Mesendoderm (in vitro differentiated cells): ENCODE measurements around the gene CCBE1.
A peak's percentile ranks its signal among the peaks of the same experiment; 100 is the strongest.

Experiments used
- DNase-seq: peaks from one replicate; pipeline ENCODE4 v3.0.0; 2013
- H2AK5ac ChIP-seq: 2 replicates; pipeline ENCODE4 v1.6.1; 2013; ENCODE audit warnings: low read length, inconsistent platforms
- H2BK120ac ChIP-seq: 2 replicates; pipeline ENCODE4 v1.6.1; 2013; ENCODE audit warnings: low read depth, mild to moderate bottlenecking, low read length, moderate library complexity, mixed read lengths
- H2BK15ac ChIP-seq: replicated peaks from 2 replicates; pipeline ENCODE4 v1.6.1; 2013; ENCODE audit warnings: low read depth, mild to moderate bottlenecking, moderate library complexity
- H2BK5ac ChIP-seq: 2 replicates; pipeline ENCODE4 v1.6.1; 2013; ENCODE audit warnings: low read length, inconsistent platforms
- H3K18ac ChIP-seq: 2 replicates; pipeline ENCODE4 v1.6.1; 2013; ENCODE audit warnings: mild to moderate bottlenecking, low read length, mixed read lengths
- H3K23ac ChIP-seq: one replicate; pipeline ENCODE4 v1.6.1; 2013; ENCODE audit warnings: low read length
- H3K27ac ChIP-seq: 2 replicates; pipeline ENCODE4 v1.5.1; 2013; ENCODE audit warnings: low read depth, mild to moderate bottlenecking, inconsistent platforms, low read length, moderate library complexity
- H3K27me3 ChIP-seq: 2 replicates; pipeline ENCODE4 v1.6.1; 2013; ENCODE audit warnings: low read length, control low read depth, mild to moderate bottlenecking, inconsistent platforms; ENCODE audit not compliant: insufficient read depth, poor library complexity
- H3K36me3 ChIP-seq: 2 replicates; pipeline ENCODE4 v1.6.1; 2013; ENCODE audit warnings: low read length, inconsistent platforms; ENCODE audit not compliant: control insufficient read depth, insufficient read depth
- H3K4ac ChIP-seq: one replicate; pipeline ENCODE4 v1.6.1; 2013; ENCODE audit warnings: low read depth, mild to moderate bottlenecking, low read length, moderate library complexity
- H3K4me1 ChIP-seq: 2 replicates; pipeline ENCODE4 v1.6.1; 2013; ENCODE audit warnings: low read depth, low read length, inconsistent platforms; ENCODE audit not compliant: control insufficient read depth
- H3K4me2 ChIP-seq: 2 replicates; pipeline ENCODE4 v1.6.1; 2013; ENCODE audit warnings: low read length
- H3K4me3 ChIP-seq: 2 replicates; pipeline ENCODE4 v1.5.1; 2013; ENCODE audit warnings: mild to moderate bottlenecking, low read length
- H3K56ac ChIP-seq: one replicate; pipeline ENCODE4 v1.6.1; 2013; ENCODE audit warnings: low read length
- H3K79me1 ChIP-seq: 2 replicates; pipeline ENCODE4 v1.6.1; 2013; ENCODE audit warnings: low read length, inconsistent platforms
- H3K79me2 ChIP-seq: 2 replicates; pipeline ENCODE4 v1.6.1; 2013; ENCODE audit warnings: mild to moderate bottlenecking, low read length; ENCODE audit not compliant: control insufficient read depth, insufficient read depth
- H3K9ac ChIP-seq: 2 replicates; pipeline ENCODE4 v1.6.1; 2013; ENCODE audit warnings: low read length, inconsistent platforms
- H4K5ac ChIP-seq: one replicate; pipeline ENCODE4 v1.6.1; 2013; ENCODE audit warnings: low read length
- H4K8ac ChIP-seq: one replicate; pipeline ENCODE4 v1.6.1; 2013; ENCODE audit warnings: low read depth, mild to moderate bottlenecking, control low read depth, low read length, moderate library complexity
- WGBS: extraction: QIAGEN DNeasy Blood & Tissue Kit; methylation state at CpG from one replicate; pipeline ENCODE4 v1.1.7; 2013; ENCODE audit warnings: low lambda C conversion rate, missing lambda C conversion rate; ENCODE audit not compliant: insufficient coverage; ENCODE audit errors: extremely low coverage; 5-methylcytosine and 5-hydroxymethylcytosine counted together

Gene CCBE1

DNA sequence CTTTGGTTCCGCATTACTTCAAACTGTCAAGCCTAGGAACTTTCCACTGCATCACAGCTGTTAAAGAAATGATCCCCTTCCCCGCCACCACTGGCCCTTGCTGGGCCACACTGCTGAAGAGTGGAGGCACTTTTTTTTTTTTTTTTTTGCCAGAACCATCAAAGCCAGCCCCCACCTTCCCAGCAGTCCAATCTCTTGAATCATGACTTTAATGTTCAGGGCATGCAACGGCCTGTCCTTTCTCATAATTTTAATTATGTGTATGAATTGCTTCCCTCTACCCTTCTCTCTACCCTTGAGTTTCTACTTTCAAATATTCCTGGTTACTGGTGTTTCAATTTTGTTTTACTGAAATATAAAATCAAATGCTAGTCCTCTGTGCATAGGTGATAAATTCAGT, 236.1 kb downstream of the CCBE1 start:
- no peak overlapping the region for H2BK15ac ChIP-seq
- no peaks in the 10 kb centered on the region for H3K79me1 ChIP-seq
- no peak overlapping the region for H4K5ac ChIP-seq
- H2AK5ac ChIP-seq = no peak overlapping the region
- no peak overlapping the region for H3K27ac ChIP-seq
- no peaks in the 10 kb centered on the region for H3K27me3 ChIP-seq
- no peak overlapping the region for H4K8ac ChIP-seq
- no peaks in the 10 kb centered on the region for H3K79me2 ChIP-seq
- H3K56ac ChIP-seq = no peak overlapping the region
- no peak overlapping the region for H3K4ac ChIP-seq
- DNase-seq = no peak
- H3K4me2 ChIP-seq = no peak overlapping the region
- no peak overlapping the region for H3K4me3 ChIP-seq
- no peak overlapping the region for H3K18ac ChIP-seq
- H2BK120ac ChIP-seq = no peak overlapping the region
- no peaks in the 10 kb centered on the region for H3K4me1 ChIP-seq
- WGBS = no CpG with 5 or more reads among the region's 3 CpGs
- no peaks in the 10 kb centered on the region for H3K36me3 ChIP-seq
- H3K9ac ChIP-seq = no peak overlapping the region
- H3K23ac ChIP-seq = no peak overlapping the region
- H2BK5ac ChIP-seq = no peak overlapping the region

DNA sequence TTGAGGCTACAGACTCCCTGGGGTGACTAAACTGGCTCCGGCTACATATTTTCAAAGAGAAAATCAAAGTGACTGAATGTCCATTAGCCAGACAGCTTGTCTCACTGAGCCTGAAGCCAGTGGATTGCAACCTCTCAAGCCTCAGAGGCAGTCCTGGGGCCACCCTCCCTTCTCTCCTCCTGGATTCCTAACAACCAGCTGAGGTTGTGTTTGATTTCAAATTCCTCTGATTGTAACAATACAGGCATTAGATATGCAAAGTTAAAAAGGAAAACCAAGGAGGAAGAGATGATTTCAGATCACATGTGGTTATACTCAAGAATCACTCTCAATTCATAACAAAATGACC, 237.2 kb downstream of the CCBE1 start:
- WGBS = no CpG with 5 or more reads among the region's 1 CpG
- H3K4me2 ChIP-seq = no peak overlapping the region
- H2BK15ac ChIP-seq = no peak overlapping the region
- H4K5ac ChIP-seq = no peak overlapping the region
- peak; percentile 59 for DNase-seq
- H3K18ac ChIP-seq = no peak overlapping the region
- H3K4me1 ChIP-seq = no peaks in the 10 kb centered on the region
- no peak overlapping the region for H3K4ac ChIP-seq
- H3K27me3 ChIP-seq = no peaks in the 10 kb centered on the region
- H3K27ac ChIP-seq = no peak overlapping the region
- no peaks in the 10 kb centered on the region for H3K79me2 ChIP-seq
- H4K8ac ChIP-seq = no peak overlapping the region
- H2AK5ac ChIP-seq = no peak overlapping the region
- no peak overlapping the region for H3K4me3 ChIP-seq
- no peak overlapping the region for H2BK120ac ChIP-seq
- no peaks in the 10 kb centered on the region for H3K79me1 ChIP-seq
- no peaks in the 10 kb centered on the region for H3K36me3 ChIP-seq
- H2BK5ac ChIP-seq = no peak overlapping the region
- no peak overlapping the region for H3K9ac ChIP-seq
- H3K23ac ChIP-seq = no peak overlapping the region
- no peak overlapping the region for H3K56ac ChIP-seq

DNA sequence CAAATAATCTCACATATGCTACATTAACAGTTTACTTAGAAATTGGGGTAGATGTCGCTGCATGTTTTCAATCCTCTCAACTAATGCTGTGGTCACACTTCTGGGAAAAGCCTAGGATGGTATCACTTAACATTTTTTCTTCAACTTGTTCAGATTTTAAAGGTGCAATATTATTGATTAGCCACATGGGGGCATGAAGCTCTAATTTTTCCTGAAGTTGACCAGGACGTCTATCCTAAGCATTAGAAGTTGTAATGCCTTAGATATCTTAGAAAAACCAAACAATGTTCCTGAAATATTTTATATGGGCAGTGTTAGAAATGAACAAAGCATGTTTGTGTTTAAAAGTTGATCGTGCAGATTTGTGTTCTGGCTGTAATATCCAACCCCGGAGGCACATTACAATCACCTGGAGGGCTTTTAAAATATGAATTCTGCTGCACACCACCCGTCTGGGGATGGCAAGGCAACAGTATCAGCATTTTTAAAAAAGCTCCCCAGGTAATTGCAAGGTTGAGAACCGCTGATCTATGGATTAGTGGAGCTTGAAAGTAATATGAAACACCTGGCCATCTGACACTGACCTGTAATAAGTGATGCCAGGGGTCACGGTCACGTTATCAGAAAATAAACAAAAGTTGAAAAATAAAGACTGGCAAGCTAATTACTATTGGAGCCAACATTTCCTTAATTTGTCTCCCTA, 237.7 kb downstream of the CCBE1 start:
- no peak overlapping the region for H2BK120ac ChIP-seq
- no peak overlapping the region for H2BK5ac ChIP-seq
- H3K4me1 ChIP-seq = no peaks in the 10 kb centered on the region
- no peaks in the 10 kb centered on the region for H3K79me1 ChIP-seq
- H3K4me2 ChIP-seq = no peak overlapping the region
- H4K5ac ChIP-seq = no peak overlapping the region
- DNase-seq = peak; percentile 33
- H3K27ac ChIP-seq = no peak overlapping the region
- no peak overlapping the region for H3K56ac ChIP-seq
- no peak overlapping the region for H3K4ac ChIP-seq
- no peak overlapping the region for H2BK15ac ChIP-seq
- WGBS = no CpG with 5 or more reads among the region's 8 CpGs
- H3K18ac ChIP-seq = no peak overlapping the region
- no peaks in the 10 kb centered on the region for H3K27me3 ChIP-seq
- no peak overlapping the region for H3K23ac ChIP-seq
- no peaks in the 10 kb centered on the region for H3K36me3 ChIP-seq
- no peak overlapping the region for H4K8ac ChIP-seq
- no peak overlapping the region for H3K4me3 ChIP-seq
- H2AK5ac ChIP-seq = no peak overlapping the region
- no peak overlapping the region for H3K9ac ChIP-seq
- H3K79me2 ChIP-seq = no peaks in the 10 kb centered on the region

DNA sequence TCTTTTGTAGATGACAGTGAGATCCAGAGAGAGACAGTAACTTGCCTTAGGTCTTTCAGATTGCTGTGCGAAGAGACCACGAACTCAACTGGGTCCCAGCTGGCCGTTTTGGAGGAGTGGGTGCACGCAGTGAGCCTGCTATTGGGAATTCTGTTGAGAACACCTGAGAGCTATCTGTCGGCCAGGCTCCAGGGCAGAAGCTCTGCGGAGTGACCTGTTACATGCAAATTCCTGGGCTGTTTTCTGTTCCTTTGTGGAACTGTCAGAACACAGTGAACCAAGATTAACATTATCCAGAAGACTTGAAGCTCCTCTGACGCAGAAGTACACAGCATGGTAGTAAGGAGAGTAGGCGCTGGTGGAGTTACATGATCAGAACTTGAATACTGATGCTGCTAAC, 238.6 kb downstream of the CCBE1 start:
- H2AK5ac ChIP-seq = no peak overlapping the region
- no peaks in the 10 kb centered on the region for H3K79me1 ChIP-seq
- DNase-seq = no peak
- no peak overlapping the region for H4K8ac ChIP-seq
- no peak overlapping the region for H3K56ac ChIP-seq
- no peak overlapping the region for H3K18ac ChIP-seq
- no peak overlapping the region for H3K27ac ChIP-seq
- no peak overlapping the region for H3K4ac ChIP-seq
- no peak overlapping the region for H3K9ac ChIP-seq
- no peaks in the 10 kb centered on the region for H3K27me3 ChIP-seq
- H3K4me3 ChIP-seq = no peak overlapping the region
- no peak overlapping the region for H2BK5ac ChIP-seq
- no peak overlapping the region for H4K5ac ChIP-seq
- H2BK15ac ChIP-seq = no peak overlapping the region
- H2BK120ac ChIP-seq = no peak overlapping the region
- no peaks in the 10 kb centered on the region for H3K36me3 ChIP-seq
- H3K79me2 ChIP-seq = no peaks in the 10 kb centered on the region
- WGBS = no CpG with 5 or more reads among the region's 8 CpGs
- H3K4me2 ChIP-seq = no peak overlapping the region
- no peak overlapping the region for H3K23ac ChIP-seq
- no peaks in the 10 kb centered on the region for H3K4me1 ChIP-seq

DNA sequence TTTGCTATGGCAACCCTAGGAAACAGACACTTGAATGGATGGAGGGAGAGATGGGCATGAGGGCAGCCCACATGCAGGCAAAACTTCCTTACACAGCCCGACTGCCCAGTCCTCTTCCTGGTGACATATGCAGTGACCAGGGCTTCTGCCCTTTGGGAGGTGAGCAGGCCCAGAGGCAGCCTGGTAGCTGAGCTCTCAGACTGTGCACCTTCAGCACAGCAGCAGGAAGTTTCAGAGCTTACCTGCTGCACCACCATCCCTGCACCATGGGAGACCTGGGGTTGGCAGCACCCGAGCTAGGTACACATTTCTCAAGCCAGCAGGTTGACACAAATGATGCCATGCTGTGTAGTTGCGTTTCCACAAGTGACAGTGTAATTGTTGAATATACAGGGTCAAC, 240.6 kb downstream of the CCBE1 start:
- no peaks in the 10 kb centered on the region for H3K4me1 ChIP-seq
- no peak overlapping the region for H2BK5ac ChIP-seq
- no peak overlapping the region for H3K56ac ChIP-seq
- H3K4me3 ChIP-seq = no peak overlapping the region
- H3K4me2 ChIP-seq = no peak overlapping the region
- WGBS = no CpG with 5 or more reads among the region's 3 CpGs
- no peaks in the 10 kb centered on the region for H3K36me3 ChIP-seq
- no peak overlapping the region for H3K4ac ChIP-seq
- DNase-seq = no peak
- H4K8ac ChIP-seq = no peak overlapping the region
- H3K27ac ChIP-seq = no peak overlapping the region
- no peak overlapping the region for H3K23ac ChIP-seq
- H3K27me3 ChIP-seq = no peaks in the 10 kb centered on the region
- no peak overlapping the region for H4K5ac ChIP-seq
- no peak overlapping the region for H2BK15ac ChIP-seq
- no peaks in the 10 kb centered on the region for H3K79me1 ChIP-seq
- no peak overlapping the region for H3K9ac ChIP-seq
- H3K79me2 ChIP-seq = no peaks in the 10 kb centered on the region
- H2BK120ac ChIP-seq = no peak overlapping the region
- no peak overlapping the region for H2AK5ac ChIP-seq
- no peak overlapping the region for H3K18ac ChIP-seq

DNA sequence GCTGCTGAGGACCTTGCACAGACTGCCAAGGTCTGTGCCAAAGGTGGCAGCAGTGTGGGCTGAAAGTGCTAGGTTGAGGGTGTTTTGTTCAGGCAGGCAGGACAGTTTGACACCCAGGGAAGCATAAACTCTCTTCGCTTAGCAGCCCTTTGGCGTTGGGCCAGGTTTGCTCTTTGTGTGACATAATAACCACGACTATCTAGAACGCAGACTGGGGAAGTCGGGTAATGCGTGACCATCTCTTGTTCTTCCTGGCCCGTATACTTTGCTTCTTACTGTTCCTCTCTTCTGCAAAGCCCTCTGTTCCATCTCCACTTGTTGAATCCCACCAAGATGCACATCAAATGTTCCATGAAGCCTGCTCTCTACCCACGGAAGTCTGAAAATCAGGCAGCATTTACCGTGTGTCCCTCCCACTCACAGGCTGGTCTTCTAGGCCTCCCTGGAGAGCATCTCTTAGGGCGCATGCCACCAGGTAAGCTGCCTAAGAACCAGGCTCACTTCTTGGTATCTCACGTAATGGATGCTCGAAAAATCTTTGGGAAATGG, 241.4 kb downstream of the CCBE1 start:
- H2BK5ac ChIP-seq = no peak overlapping the region
- no peak overlapping the region for H3K18ac ChIP-seq
- no peaks in the 10 kb centered on the region for H3K36me3 ChIP-seq
- no peaks in the 10 kb centered on the region for H3K79me1 ChIP-seq
- no peak overlapping the region for H3K23ac ChIP-seq
- no peak overlapping the region for H3K27ac ChIP-seq
- no peak for DNase-seq
- no peak overlapping the region for H2BK15ac ChIP-seq
- no peak overlapping the region for H3K4me3 ChIP-seq
- no peaks in the 10 kb centered on the region for H3K4me1 ChIP-seq
- H3K56ac ChIP-seq = no peak overlapping the region
- WGBS = no CpG with 5 or more reads among the region's 12 CpGs
- no peak overlapping the region for H3K9ac ChIP-seq
- H3K27me3 ChIP-seq = no peaks in the 10 kb centered on the region
- H3K4ac ChIP-seq = no peak overlapping the region
- H2BK120ac ChIP-seq = no peak overlapping the region
- H3K4me2 ChIP-seq = no peak overlapping the region
- H4K8ac ChIP-seq = no peak overlapping the region
- no peak overlapping the region for H2AK5ac ChIP-seq
- no peak overlapping the region for H4K5ac ChIP-seq
- no peaks in the 10 kb centered on the region for H3K79me2 ChIP-seq
